Measurements from ENCODE around the gene RAB6A. TPM values are rescaled to one million over a fixed set of nuclear protein-coding genes. Genes with fewer than 3 reads are reported as not detected.

Gene RAB6A
- total RNA-seq, 1 donor from 2014 or later: 237 TPM

GRCh38 chr11:73671701-73672100 lies 89.2 kb downstream of the RAB6A start:
- TF ChIP-seq CTCF (IDR thresholded peaks at IDR 0.05; ENCODE audit: insufficient read depth, low read length, severe bottlenecking): no peak
- FAIRE-seq (no peak), DNase-seq (ENCODE audit: low read depth) (no peak)
- H3K27me3 ChIP-seq (ENCODE audit: control insufficient read depth, insufficient read depth, low read length): no peaks in the 10 kb centered on the region
- H3K4me3 ChIP-seq (ENCODE audit: low read depth, low read length): no peak overlapping the region
- H3K36me3 ChIP-seq (ENCODE audit: control insufficient read depth, insufficient read depth, low read length): peaks cover 2% of the 10 kb centered on the region

GRCh38 chr11:73670808-73671207 lies 90.1 kb downstream of the RAB6A start:
- Histone ChIP-seq H3K36me3 (ENCODE audit: control insufficient read depth, insufficient read depth, low read length) (peaks cover 2% of the 10 kb centered on the region), H3K4me3 (ENCODE audit: low read depth, low read length) (no peak overlapping the region), H3K27me3 (ENCODE audit: control insufficient read depth, insufficient read depth, low read length) (no peaks in the 10 kb centered on the region)
- no peak for TF ChIP-seq CTCF (IDR thresholded peaks at IDR 0.05; ENCODE audit: insufficient read depth, low read length, severe bottlenecking)
- DNase-seq (ENCODE audit: low read depth) (no peak), FAIRE-seq (no peak)

- Histone ChIP-seq H3K27me3 (ENCODE audit: control insufficient read depth, insufficient read depth, low read length) (no peaks in the 10 kb centered on the region), H3K36me3 (ENCODE audit: control insufficient read depth, insufficient read depth, low read length) (no peaks in the 10 kb centered on the region), H3K4me3 (ENCODE audit: low read depth, low read length) (no peak overlapping the region)
- no peak for DNase-seq (ENCODE audit: low read depth)
- no peak for TF ChIP-seq CTCF (IDR thresholded peaks at IDR 0.05; ENCODE audit: insufficient read depth, low read length, severe bottlenecking)
- no peak for FAIRE-seq
These were observed 93.0 kb downstream of the RAB6A start for GRCh38 chr11:73667891-73668290.

GRCh38 chr11:73664877-73665276 lies 96.0 kb downstream of the RAB6A start:
- H3K4me3 ChIP-seq (ENCODE audit: low read depth, low read length): no peak overlapping the region
- no peak for DNase-seq (ENCODE audit: low read depth)
- no peak for FAIRE-seq
- H3K36me3 ChIP-seq (ENCODE audit: control insufficient read depth, insufficient read depth, low read length): no peaks in the 10 kb centered on the region
- no peak for TF ChIP-seq CTCF (IDR thresholded peaks at IDR 0.05; ENCODE audit: insufficient read depth, low read length, severe bottlenecking)
- no peaks in the 10 kb centered on the region for H3K27me3 ChIP-seq (ENCODE audit: control insufficient read depth, insufficient read depth, low read length)

GRCh38 chr11:73663604-73664495 lies 97.0 kb downstream of the RAB6A start:
- FAIRE-seq: no peak
- Histone ChIP-seq H3K27me3 (ENCODE audit: control insufficient read depth, insufficient read depth, low read length) (no peaks in the 10 kb centered on the region), H3K36me3 (ENCODE audit: control insufficient read depth, insufficient read depth, low read length) (no peaks in the 10 kb centered on the region), H3K4me3 (ENCODE audit: low read depth, low read length) (no peak overlapping the region)
- DNase-seq (ENCODE audit: low read depth): no peak
- no peak for TF ChIP-seq CTCF (IDR thresholded peaks at IDR 0.05; ENCODE audit: insufficient read depth, low read length, severe bottlenecking)
